Left ventricle myocardium inferior (tissue), 1 donor: ENCODE results near the gene CD58. TPM values are rescaled to one million over a fixed set of nuclear protein-coding genes. Genes with fewer than 3 reads are reported as not detected.
A peak's percentile ranks its signal among the peaks of the same experiment; 100 is the strongest.
"Not testable (repeated sequence)": the region's sequence is repeated elsewhere in the genome, so short reads cannot be mapped to it uniquely, and the experiment has no call there.

ENCODE experiments used
- DNase-seq: peaks from one replicate; pipeline ENCODE4 v3.0.0-alpha.2; 2020
- H3K27ac ChIP-seq: fragments of 200-600 bp; replicated peaks from 2 replicates; pipeline ENCODE4 v1.8.0; 2021
- H3K27me3 ChIP-seq: fragments of 200-600 bp; 2 replicates; pipeline ENCODE4 v1.8.0; 2021; ENCODE audit warnings: low read depth
- H3K36me3 ChIP-seq: fragments of 200-600 bp; 2 replicates; pipeline ENCODE4 v1.8.0; 2021
- H3K4me1 ChIP-seq: fragments of 200-600 bp; 2 replicates; pipeline ENCODE4 v1.8.0; 2021
- H3K4me3 ChIP-seq: fragments of 200-600 bp; 2 replicates; pipeline ENCODE4 v1.8.0; 2021; ENCODE audit warnings: mild to moderate bottlenecking, moderate library complexity
- H3K9me3 ChIP-seq: fragments of 200-600 bp; replicated peaks from 2 replicates; pipeline ENCODE4 v1.8.0; 2021
- CTCF ChIP-seq: fragments of 200-600 bp; IDR thresholded peaks from 2 replicates; pipeline ENCODE4 v1.8.0; 2021; ENCODE audit warnings: antibody characterized with exemption, mild to moderate bottlenecking, borderline replicate concordance
- intact Hi-C: fragments of 100-400 bp; cut with micrococcal nuclease; formaldehyde crosslinking; loops from one replicate; pipeline ENCODE4 v1.11.0; 2022
- long read RNA-seq: library from polyadenylated mRNA; unstranded; transcript quantifications from one replicate; pipeline ENCODE4 v2.0.0, GENCODE V29; 2021
- total RNA-seq: library from RNA; stranded (reverse); fragmentation: NEBNext Ultra II Directional; extraction: Animal tissue kit (Norgen Biotek cat#: 25700); gene quantifications from one replicate; pipeline ENCODE4 v1.2.1, GENCODE V29; 2021
- donor health status: DM: no; HTN: yes; CAD: no; lungs with severe emphysema.

CD58 gene
- 32.2 TPM for total RNA-seq
- long read RNA-seq, transcript CD58-201 (4 exons, 892 nt), result minor isoform, 8 of 43 reads
- long read RNA-seq, transcript CD58-202 (6 exons, 1,098 nt), result major isoform, 27 of 43 reads
- long read RNA-seq, partial matches to known transcripts, result 1 of 43 reads
- long read RNA-seq, other reads (novel, unspliced or antisense), result 4 of 43 reads

- DNase-seq, result peak; percentile 93
- intact Hi-C loops, result loop anchor here (10.0 kb wide), 1 partner anchor 94 kb away; the partner anchor contains the start of gene IGSF3
- no peaks in the 10 kb centered on the region for H3K36me3 ChIP-seq
- H3K9me3 ChIP-seq, result no peaks in the 10 kb centered on the region
- H3K27me3 ChIP-seq, result no peaks in the 10 kb centered on the region
- TF ChIP-seq CTCF, result peak; percentile 74
- peaks cover 88% of the 10 kb centered on the region for H3K4me1 ChIP-seq
- H3K4me3 ChIP-seq, result peak within 1 kb of the TSS; percentile 88
- peak within 1 kb of the TSS; percentile 100 for H3K27ac ChIP-seq
Observed at GRCh38 chr1:116570358-116571214, at the start of gene CD58. Gene CD58, minus strand, starts transcription at chr1:116571026. Its CDS starts 54 bp downstream, at chr1:116570972.

- H3K27ac ChIP-seq, DNase-seq, intact Hi-C loops: not testable (repeated sequence)
Observed at GRCh38 chr1:116620392-116620791, 49.6 kb upstream of the CD58 start.

GRCh38 chr1:116619106-116619505 lies 48.3 kb upstream of the CD58 start:
- H3K9me3 ChIP-seq, H3K36me3 ChIP-seq, H3K27ac ChIP-seq, intact Hi-C loops, H3K27me3 ChIP-seq, H3K4me3 ChIP-seq: not testable (repeated sequence)
- DNase-seq, result peak; percentile 24
- H3K4me1 ChIP-seq, result peaks cover 26% of the 10 kb centered on the region

More at GRCh38 chr1:116620392-116620791, 49.6 kb upstream of the CD58 start:
- H3K4me3 ChIP-seq, H3K27me3 ChIP-seq, H3K9me3 ChIP-seq, H3K36me3 ChIP-seq: not testable (repeated sequence)
- H3K4me1 ChIP-seq, result peaks cover 33% of the 10 kb centered on the region

GRCh38 chr1:116617808-116618207 lies 47.0 kb upstream of the CD58 start:
- H3K4me1 ChIP-seq, result peaks cover 30% of the 10 kb centered on the region
- H3K27me3 ChIP-seq, intact Hi-C loops, H3K4me3 ChIP-seq, H3K36me3 ChIP-seq, H3K9me3 ChIP-seq, H3K27ac ChIP-seq: not testable (repeated sequence)
- TF ChIP-seq CTCF, result peak; percentile 35
- peak; percentile 16 for DNase-seq

- H3K27ac ChIP-seq, H3K36me3 ChIP-seq, intact Hi-C loops, H3K4me3 ChIP-seq, H3K27me3 ChIP-seq, H3K9me3 ChIP-seq: not testable (repeated sequence)
- peak; percentile 26 for DNase-seq
- peaks cover 20% of the 10 kb centered on the region for H3K4me1 ChIP-seq
Observed at GRCh38 chr1:116613825-116614224, 43.0 kb upstream of the CD58 start.

GRCh38 chr1:116609801-116610371 lies 39.1 kb upstream of the CD58 start:
- H3K36me3 ChIP-seq, intact Hi-C loops, H3K4me1 ChIP-seq, DNase-seq, H3K4me3 ChIP-seq, H3K27ac ChIP-seq, H3K27me3 ChIP-seq, H3K9me3 ChIP-seq: not testable (repeated sequence)

GRCh38 chr1:116608841-116609240 lies 38.0 kb upstream of the CD58 start:
- H3K36me3 ChIP-seq, H3K27ac ChIP-seq, H3K27me3 ChIP-seq, intact Hi-C loops, DNase-seq, H3K4me3 ChIP-seq, H3K4me1 ChIP-seq, H3K9me3 ChIP-seq: not testable (repeated sequence)

- H3K27me3 ChIP-seq, H3K27ac ChIP-seq, H3K9me3 ChIP-seq, DNase-seq, H3K4me3 ChIP-seq, intact Hi-C loops, H3K36me3 ChIP-seq, H3K4me1 ChIP-seq: not testable (repeated sequence)
Observed at GRCh38 chr1:116608151-116608550, 37.3 kb upstream of the CD58 start.

- H3K27ac ChIP-seq, H3K36me3 ChIP-seq, intact Hi-C loops, H3K4me3 ChIP-seq, H3K27me3 ChIP-seq, H3K4me1 ChIP-seq, H3K9me3 ChIP-seq, DNase-seq: not testable (repeated sequence)
Observed at GRCh38 chr1:116607463-116607862, 36.6 kb upstream of the CD58 start.

GRCh38 chr1:116606067-116606466 lies 35.2 kb upstream of the CD58 start:
- H3K27ac ChIP-seq, H3K9me3 ChIP-seq, H3K27me3 ChIP-seq, H3K36me3 ChIP-seq, H3K4me1 ChIP-seq, H3K4me3 ChIP-seq, DNase-seq, intact Hi-C loops: not testable (repeated sequence)
